ENCODE results near the gene UNKL.

UNKL gene

GRCh38 chr16:1430759-1431496 is 16.4 kb upstream of the UNKL start, which contains the start of gene PERCC1:
PERCC1 (plus strand) TSS chr16:1431078; CDS start chr16:1432594, 1,516 bp downstream.
- DNase-seq: peak in 1 of 2 experiments; percentile 4

GRCh38 chr16:1430214-1430758 is 15.8 kb upstream of the UNKL start:
- DNase-seq: no peak

GRCh38 chr16:1429631-1430030 is 15.1 kb upstream of the UNKL start:
- no peak for DNase-seq

GRCh38 chr16:1429012-1429411 is 14.5 kb upstream of the UNKL start:
- DNase-seq: no peak

- no peak for DNase-seq
These were observed 14.0 kb upstream of the UNKL start for GRCh38 chr16:1428511-1428910.

GRCh38 chr16:1427473-1428461 is 13.3 kb upstream of the UNKL start:
- DNase-seq: no peak

- DNase-seq: no peak
These were observed 12.4 kb upstream of the UNKL start for GRCh38 chr16:1426734-1427471.

- no peak for DNase-seq
These were observed 11.3 kb upstream of the UNKL start for GRCh38 chr16:1425616-1426370.

GRCh38 chr16:1424028-1424427 is 9.5 kb upstream of the UNKL start:
- DNase-seq: no peak

GRCh38 chr16:1422076-1422475 is 7.6 kb upstream of the UNKL start:
- DNase-seq: no peak

- DNase-seq: no peak
These were observed 5.6 kb upstream of the UNKL start for GRCh38 chr16:1420111-1420539.

GRCh38 chr16:1416521-1416941 is 2.0 kb upstream of the UNKL start:
- DNase-seq: no peak

GRCh38 chr16:1413684-1414531 is 596 bp downstream of the UNKL start:
- DNase-seq: peak in 1 of 2 experiments; percentile 25

GRCh38 chr16:1412847-1413246 is 1.7 kb downstream of the UNKL start:
- no peak for DNase-seq

- DNase-seq: peak; percentile 69 to 92
These were observed 6.2 kb downstream of the UNKL start for GRCh38 chr16:1408171-1408837.

- DNase-seq: peak in 1 of 2 experiments; percentile 46
These were observed 6.8 kb downstream of the UNKL start for GRCh38 chr16:1407753-1408152.

- DNase-seq: no peak
These were observed 10.8 kb downstream of the UNKL start for GRCh38 chr16:1403733-1404132.

GRCh38 chr16:1403036-1403435 is 11.5 kb downstream of the UNKL start:
- no peak for DNase-seq

- DNase-seq: no peak
These were observed 12.7 kb downstream of the UNKL start for GRCh38 chr16:1401758-1402154.

GRCh38 chr16:1401061-1401757 is 13.3 kb downstream of the UNKL start:
- no peak for DNase-seq
